NCI-H1417 treated with DMSO at 0.1 percent for 48 hours (cell line): ENCODE results near the gene CACNA1E.
"Not testable (repeated sequence)": the region's sequence is repeated elsewhere in the genome, so short reads cannot be mapped to it uniquely, and the experiment has no call there.

Experiments used
- DNase-seq: peaks from one replicate; lab custom pipeline; 2025; lab: John Stamatoyannopoulos, UW

CACNA1E gene

GRCh38 chr1:181517181-181517875 is 34.0 kb downstream of the CACNA1E start:
- no peak for DNase-seq

GRCh38 chr1:181518152-181518551 is 34.8 kb downstream of the CACNA1E start:
- no peak for DNase-seq

DNA sequence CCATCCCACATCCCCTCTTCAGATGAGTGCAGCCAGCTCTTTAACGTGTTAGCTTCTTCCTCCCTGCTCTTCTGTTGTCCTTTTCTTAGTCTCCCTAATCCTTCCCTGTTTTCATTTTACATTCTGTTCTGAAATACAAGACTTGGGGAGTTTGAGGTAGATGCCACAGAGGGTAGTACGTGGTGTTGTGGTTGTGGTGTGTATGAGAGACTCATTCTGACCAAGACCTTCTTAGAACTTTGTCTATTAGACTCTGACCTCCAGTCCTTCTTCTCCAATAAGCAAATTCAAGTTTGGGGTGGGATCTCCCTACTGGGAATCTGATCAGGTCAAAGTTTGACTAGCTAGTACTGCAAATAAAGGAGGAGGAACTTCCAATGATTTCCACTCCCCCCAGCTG is 39.5 kb downstream of the CACNA1E start:
- DNase-seq: no peak

DNA sequence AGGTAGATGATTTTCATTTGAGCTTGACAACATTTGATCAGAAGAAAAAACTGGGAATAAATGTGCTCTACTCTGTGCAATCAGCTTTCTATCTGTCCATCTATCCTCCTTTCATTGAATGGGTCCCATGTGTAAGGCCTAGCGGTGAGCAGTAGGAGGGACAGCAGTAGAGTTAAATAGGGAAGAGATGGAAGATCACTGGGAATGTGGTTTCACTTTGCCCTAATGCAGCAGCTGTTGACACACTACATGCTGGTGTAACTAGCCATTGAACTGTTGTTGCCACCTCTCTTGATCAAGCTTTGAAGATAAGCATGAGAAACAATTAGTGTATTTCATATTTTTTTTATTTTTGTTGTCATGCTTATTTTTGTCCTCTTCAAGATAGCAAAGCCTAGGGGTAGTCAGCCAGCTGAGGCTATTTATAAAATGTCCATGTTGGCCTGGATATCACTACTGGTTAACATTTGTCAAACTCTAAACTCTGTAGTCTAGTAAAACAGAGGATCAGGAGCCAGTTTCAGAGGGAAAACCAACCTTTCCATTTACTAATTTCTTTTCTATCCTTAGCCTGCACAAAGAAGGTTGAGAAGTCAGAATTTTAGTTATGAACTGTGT is 41.9 kb downstream of the CACNA1E start:
- no peak for DNase-seq

DNA sequence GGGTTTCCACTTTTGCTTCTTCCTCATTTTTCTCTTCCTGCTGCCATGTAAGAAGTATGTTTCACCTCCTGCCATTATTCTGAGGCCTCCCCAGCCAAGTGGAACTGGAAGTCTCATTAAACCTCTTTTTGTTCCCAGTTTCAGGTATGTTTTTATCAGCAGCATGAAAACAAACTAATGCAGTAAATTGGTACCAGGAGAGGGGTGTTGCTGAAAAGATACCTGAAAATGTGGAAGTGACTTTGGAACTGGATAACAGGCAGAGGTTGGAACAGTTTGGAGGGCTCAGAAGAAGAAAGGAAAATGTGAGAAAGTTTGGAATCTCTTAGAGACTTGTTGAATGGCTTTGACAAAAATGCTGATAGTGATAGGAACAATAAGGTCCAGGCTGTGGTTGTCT is 44.9 kb downstream of the CACNA1E start:
- not testable (repeated sequence) for DNase-seq

DNA sequence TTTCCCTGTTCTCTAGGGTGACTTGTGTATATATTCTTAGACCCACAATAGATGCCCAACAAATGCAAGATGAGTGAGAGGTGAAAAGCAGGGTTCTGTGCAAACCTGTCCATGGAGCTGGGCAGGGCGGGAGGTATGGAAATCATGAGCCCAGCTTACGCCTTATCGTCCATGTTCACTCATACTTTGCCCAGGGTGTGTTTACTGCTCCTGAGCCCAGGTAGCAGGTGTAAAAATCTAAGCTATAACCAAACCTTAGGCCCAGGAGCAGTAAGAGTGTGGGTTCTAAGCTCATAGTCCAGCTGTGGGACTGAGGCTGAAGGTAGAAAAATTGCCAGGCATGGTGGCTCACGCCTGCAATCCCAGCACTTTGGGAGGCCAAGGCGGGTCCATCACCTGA is 48.1 kb downstream of the CACNA1E start:
- no peak for DNase-seq

DNA sequence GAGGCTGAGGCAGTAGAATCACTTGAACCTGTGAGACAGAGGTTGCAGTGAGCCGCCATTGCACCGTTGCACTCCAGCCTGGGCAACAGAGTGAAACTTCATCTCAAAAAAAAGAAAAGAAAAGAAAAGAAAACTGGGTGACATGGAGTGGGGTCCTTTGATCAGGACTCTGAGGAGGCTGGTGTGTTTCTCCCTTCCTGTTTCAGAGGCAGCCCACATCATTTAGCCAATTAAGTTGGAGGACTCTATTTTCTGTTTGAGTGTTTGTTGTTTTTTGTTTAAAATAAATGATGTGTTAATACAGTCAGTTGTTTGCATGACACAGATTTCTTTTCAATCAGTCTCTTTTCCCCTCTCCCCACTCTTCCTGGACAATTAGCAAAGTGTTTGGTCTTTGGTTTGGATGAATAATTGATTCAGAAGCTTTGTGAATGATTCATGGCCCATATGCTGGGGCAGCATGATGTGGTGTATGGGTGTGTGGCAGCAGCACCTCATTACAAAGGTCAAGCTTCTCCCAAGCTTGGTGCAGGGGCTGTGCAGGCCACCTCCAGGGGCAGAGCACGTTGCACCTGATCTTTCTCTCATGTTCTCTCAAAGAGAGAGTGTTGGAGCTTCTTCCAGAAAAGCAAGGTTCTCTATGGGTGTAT is 48.8 kb downstream of the CACNA1E start:
- no peak for DNase-seq

GRCh38 chr1:181538836-181539235 is 55.5 kb downstream of the CACNA1E start:
- no peak for DNase-seq

DNA sequence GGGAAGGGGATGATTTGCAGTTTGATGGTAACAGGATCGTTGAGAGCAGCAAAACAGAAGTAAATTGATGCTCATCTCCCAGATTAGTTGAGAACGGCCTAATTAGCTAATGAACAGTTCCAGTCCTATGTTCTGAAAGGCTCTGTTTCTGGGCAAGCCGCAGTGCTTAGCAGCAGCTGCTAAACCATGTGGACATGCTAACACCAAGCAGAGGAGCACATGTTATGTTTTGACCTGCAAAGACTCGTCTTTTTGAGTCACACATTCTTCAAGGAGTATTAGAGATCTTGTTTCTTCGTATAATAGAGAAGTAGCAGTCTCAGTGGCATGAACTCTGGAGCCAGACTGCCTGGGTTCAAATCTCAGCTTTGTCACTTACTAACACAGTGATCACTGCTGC is 58.1 kb downstream of the CACNA1E start:
- no peak for DNase-seq

DNA sequence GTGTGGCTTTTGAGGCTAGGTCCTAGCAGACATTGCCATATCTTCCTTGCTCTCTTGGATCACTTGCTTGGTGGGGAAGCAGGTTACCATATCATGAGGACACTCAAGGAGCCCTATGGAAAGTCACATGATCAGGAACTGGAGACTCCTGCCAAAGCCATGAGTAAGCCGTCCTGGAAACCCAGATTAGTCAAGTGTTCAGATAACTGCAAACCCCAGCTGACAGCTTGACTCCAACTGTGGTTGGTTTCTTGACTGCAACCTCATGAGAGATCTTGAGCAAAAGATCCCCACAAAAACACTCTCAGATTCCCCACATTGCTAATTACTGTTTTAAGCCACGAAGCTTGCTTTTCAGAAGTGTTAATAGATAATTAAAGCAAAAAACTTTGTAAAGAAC is 58.6 kb downstream of the CACNA1E start:
- DNase-seq: no peak

- not testable (repeated sequence) for DNase-seq
Measured at GRCh38 chr1:181542406-181542805, 59.1 kb downstream of the CACNA1E start.

DNA sequence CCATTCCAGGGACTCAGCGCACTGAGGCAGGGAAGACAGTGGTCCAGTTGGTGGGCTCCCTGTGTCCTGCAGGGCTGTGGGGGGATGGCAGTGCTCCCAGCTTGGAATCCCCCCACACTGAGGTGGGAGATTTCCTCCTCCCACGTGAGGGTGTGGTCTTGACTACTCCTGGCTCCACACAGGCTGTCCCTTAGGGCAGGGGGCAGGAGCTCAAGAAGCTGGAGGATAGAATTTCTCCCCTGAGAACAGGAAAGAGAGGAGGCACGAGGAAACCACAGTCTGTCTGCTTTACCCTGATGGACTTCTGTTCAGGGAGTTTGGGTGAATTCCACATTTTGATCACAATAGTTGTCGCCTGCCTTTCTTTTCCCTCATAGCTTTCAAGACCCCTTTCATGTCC is 62.1 kb downstream of the CACNA1E start:
- no peak for DNase-seq

GRCh38 chr1:181548497-181548896 is 65.2 kb downstream of the CACNA1E start:
- DNase-seq: no peak

GRCh38 chr1:181551249-181551648 is 67.9 kb downstream of the CACNA1E start:
- no peak for DNase-seq

- DNase-seq: no peak
Measured at GRCh38 chr1:181551754-181552153, 68.4 kb downstream of the CACNA1E start.

DNA sequence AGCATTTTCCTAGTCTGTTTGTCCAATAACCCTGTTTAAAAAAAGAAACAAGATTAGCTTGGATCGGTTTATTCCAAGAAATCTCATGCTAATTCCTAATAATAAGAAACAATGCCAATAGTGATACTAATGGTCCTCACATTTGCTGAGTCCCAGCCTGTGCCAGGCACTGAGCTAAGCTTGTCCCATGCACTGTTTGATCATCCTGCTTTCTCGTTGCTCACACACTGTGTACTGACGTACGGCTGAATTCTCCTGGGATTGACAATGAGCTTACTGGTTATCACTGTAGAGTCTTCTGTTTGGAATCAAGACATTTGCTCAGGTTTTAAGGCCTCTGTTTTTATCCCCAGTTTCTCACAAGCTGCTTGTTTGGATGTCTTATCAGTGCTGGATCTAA is 71.1 kb downstream of the CACNA1E start:
- no peak for DNase-seq

GRCh38 chr1:181556631-181557030 is 73.3 kb downstream of the CACNA1E start:
- no peak for DNase-seq

- DNase-seq: no peak
Measured at GRCh38 chr1:181557313-181557712, 74.0 kb downstream of the CACNA1E start.

DNA sequence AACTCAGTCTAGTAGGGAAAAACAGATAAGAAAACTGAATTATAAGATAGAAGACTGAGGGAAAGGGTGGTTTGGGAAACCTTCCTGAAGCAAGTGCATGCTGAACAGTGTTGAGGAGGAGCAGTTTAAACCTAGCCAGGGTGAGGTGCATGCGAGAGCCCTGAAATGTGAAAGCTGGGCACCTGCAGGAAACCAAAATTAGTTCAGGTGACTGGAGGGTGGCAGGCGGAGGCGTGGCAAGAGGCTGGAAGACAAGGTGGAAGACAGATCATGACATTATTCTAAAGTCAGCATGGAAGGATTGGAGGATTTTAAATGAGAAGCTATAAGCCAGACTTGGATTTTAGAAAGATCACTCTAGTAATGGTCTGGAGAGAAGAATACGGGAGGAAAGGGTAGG is 75.1 kb downstream of the CACNA1E start:
- DNase-seq: no peak

- DNase-seq: no peak
Measured at GRCh38 chr1:181559142-181559541, 75.8 kb downstream of the CACNA1E start.

GRCh38 chr1:181562395-181562794 is 79.1 kb downstream of the CACNA1E start:
- DNase-seq: no peak

- DNase-seq: no peak
Measured at GRCh38 chr1:181568736-181569135, 85.4 kb downstream of the CACNA1E start.

GRCh38 chr1:181577475-181577874 is 94.2 kb downstream of the CACNA1E start:
- DNase-seq: no peak

DNA sequence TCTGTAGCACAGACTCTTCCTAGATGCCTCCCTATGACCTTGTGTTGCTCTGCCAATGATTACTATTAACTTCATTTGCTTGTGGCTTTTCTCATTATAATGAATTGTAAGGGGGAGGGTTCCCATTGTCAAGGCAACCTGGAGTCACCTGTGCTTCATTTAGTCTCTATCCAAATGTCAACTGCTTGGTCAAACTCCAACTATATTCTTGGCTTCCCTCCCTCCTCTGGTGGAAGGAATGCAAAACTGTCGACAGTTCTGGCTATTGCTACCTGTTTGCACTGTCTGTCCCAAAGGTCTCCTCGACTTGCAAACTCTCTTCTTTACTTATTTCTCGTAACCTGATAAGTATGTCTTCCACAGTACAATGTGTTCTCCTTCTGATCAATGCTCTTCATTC is 100.3 kb downstream of the CACNA1E start:
- DNase-seq: no peak
